HepG2 (cell line): ENCODE results near the gene PHKA2. TPM values are rescaled to one million over a fixed set of nuclear protein-coding genes. Genes with fewer than 3 reads are reported as not detected.

Source experiments
- ATAC-seq: fragments of 200-7000 bp; cut with Tn5 transposase; 3 replicates; pipeline ENCODE4 v1.9.1; 2020; ENCODE audit warnings: mild to moderate bottlenecking, moderate library complexity
- BruUV-seq: library from RNA; stranded (reverse); fragments of 400-500 nt; replicated peaks from 2 replicates; lab custom pipeline; 2021; lab: Mats Ljungman, UMichigan
- CTCF ChIA-PET: fragments of 300-600 bp; formaldehyde crosslinking; extraction: SDS; loops from one replicate; lab custom pipeline; 2021; ENCODE audit warnings: low total read pairs, inconsistent platforms, low intra/inter-chr PET ratio; lab: Yijun Ruan, JAX
- POLR2A ChIA-PET: fragments of 350-600 bp; sonication (Branson Sonifier 250); formaldehyde crosslinking; loops from one replicate; lab custom pipeline; 2020; ENCODE audit warnings: antibody characterized with exemption, inconsistent platforms; lab: Yijun Ruan, JAX
- DNase-seq: peaks from one replicate; pipeline ENCODE4 v3.0.0-alpha.2; 2015; ENCODE audit warnings: low spot score
- FAIRE-seq: peaks from 3 replicates; lab custom pipeline; 2011; peaks lifted over from hg19 to GRCh38; lab: Jason Lieb, UNC
- H2AFZ ChIP-seq: one replicate; pipeline ENCODE4 v1.6.1; 2011; ENCODE audit warnings: low read length, inconsistent platforms
- H3K27ac ChIP-seq: fragments of 300-600 bp; 3 replicates; pipeline ENCODE4 v1.8.0; 2011; ENCODE audit warnings: mixed run types, mild to moderate bottlenecking, mixed read lengths, low read length, inconsistent platforms; ENCODE audit not compliant: insufficient read depth; ENCODE audit errors: extremely low read length
- H3K27me3 ChIP-seq, 2 experiments: fragments of 200-600 bp in 1 of 2; 2 replicates in 1 of 2; 3 replicates in 1 of 2; pipeline versions ENCODE4 v1.6.0 to v1.8.0; 2011; ENCODE audit warnings: low read length in 2 of 2, mild to moderate bottlenecking in 2 of 2, moderate library complexity in 2 of 2, inconsistent platforms in 1 of 2; ENCODE audit not compliant: insufficient read depth in 2 of 2, control insufficient read depth in 1 of 2
- H3K36me3 ChIP-seq, 2 experiments: fragments of 200-600 bp in 1 of 2; replicated peaks in 1 of 2; 2 replicates in 1 of 2; 3 replicates in 1 of 2; pipeline versions ENCODE4 v1.5.1 to v1.8.0; 2011; ENCODE audit warnings: low read length in 2 of 2, inconsistent platforms in 1 of 2; ENCODE audit not compliant: insufficient read depth in 2 of 2, control insufficient read depth in 1 of 2
- H3K4me1 ChIP-seq: 2 replicates; pipeline ENCODE4 v1.5.1; 2012; ENCODE audit warnings: low read length, inconsistent platforms; ENCODE audit not compliant: insufficient read depth
- H3K4me2 ChIP-seq: 2 replicates; pipeline ENCODE4 v1.6.0; 2011; ENCODE audit warnings: low read depth, low read length, inconsistent platforms
- H3K4me3 ChIP-seq, 3 experiments: fragments of 200-600 bp in 1 of 3; sonication (generic), shearing (Covaris generic) in 1 of 3; replicated peaks in 1 of 3; 2 replicates each; pipeline ENCODE4 v1.5.1; 2011 to 2016; ENCODE audit warnings: low read length in 3 of 3, inconsistent platforms in 2 of 3, low read depth in 2 of 3, mild to moderate bottlenecking in 2 of 3, control low read depth in 1 of 3, mixed read lengths in 1 of 3; ENCODE audit not compliant: insufficient read depth in 1 of 3
- H3K79me2 ChIP-seq: one replicate; pipeline ENCODE4 v1.6.1; 2011; ENCODE audit warnings: low read length, inconsistent platforms; ENCODE audit not compliant: insufficient read depth
- H3K9ac ChIP-seq: 2 replicates; pipeline ENCODE4 v1.6.0; 2011; ENCODE audit warnings: mild to moderate bottlenecking, low read depth, low read length, inconsistent platforms; ENCODE audit not compliant: insufficient read depth
- H3K9me3 ChIP-seq: 2 replicates; pipeline ENCODE4 v1.5.1; 2012; ENCODE audit warnings: mild to moderate bottlenecking, low read length
- H4K20me1 ChIP-seq: 2 replicates; pipeline ENCODE4 v1.6.0; 2011; ENCODE audit warnings: inconsistent platforms, mild to moderate bottlenecking, low read length, moderate library complexity; ENCODE audit not compliant: insufficient read depth
- ATF1 ChIP-seq: IDR thresholded peaks from 2 replicates; pipeline ENCODE4 v1.6.1; 2016; ENCODE audit warnings: mild to moderate bottlenecking, control low read depth
- ATF2 ChIP-seq: sonication (generic); formaldehyde crosslinking; IDR thresholded peaks from 2 replicates; pipeline ENCODE4 v1.4.0; 2020; ENCODE audit warnings: missing genetic modification reagents
- ATF4 ChIP-seq, 2 experiments: fragments of 450-650 bp in 1 of 2; sonication (generic) in 1 of 2; formaldehyde crosslinking; IDR thresholded peaks; 2 replicates each; pipeline versions ENCODE4 v1.5.0 to v1.8.0; 2020 to 2022; ENCODE audit warnings: mild to moderate bottlenecking in 1 of 2, missing genetic modification reagents in 1 of 2
- JARID2 ChIP-seq: sonication (generic); formaldehyde crosslinking; IDR thresholded peaks from 2 replicates; pipeline ENCODE4 v1.8.1; 2023; ENCODE audit warnings: missing genetic modification reagents, inconsistent platforms; ENCODE audit not compliant: insufficient replicate concordance
- MAZ ChIP-seq, 2 experiments: sonication (generic) in 1 of 2; formaldehyde crosslinking in 1 of 2; IDR thresholded peaks; 2 replicates each; pipeline versions ENCODE4 v1.5.0 to v1.6.1; 2012 to 2020; ENCODE audit warnings: low read depth in 2 of 2, mild to moderate bottlenecking in 2 of 2, borderline replicate concordance in 1 of 2, improper control_type of control experiment in 1 of 2, low read length in 1 of 2, missing genetic modification reagents in 1 of 2, moderate library complexity in 1 of 2
- MEF2D ChIP-seq: sonication (generic); formaldehyde crosslinking; IDR thresholded peaks from 2 replicates; pipeline ENCODE4 v1.5.1; 2020; ENCODE audit warnings: mild to moderate bottlenecking, missing genetic modification reagents
- SNAPC5 ChIP-seq: sonication (generic); formaldehyde crosslinking; IDR thresholded peaks from 2 replicates; pipeline ENCODE4 v1.8.1; 2023; ENCODE audit warnings: mild to moderate bottlenecking, missing genetic modification reagents, borderline replicate concordance
- SSRP1 ChIP-seq: IDR thresholded peaks from 2 replicates; pipeline ENCODE4 v1.6.1; 2016; ENCODE audit warnings: control low read depth
- TAF15 ChIP-seq: fragments of 200-400 bp; formaldehyde crosslinking; IDR thresholded peaks from one replicate; pipeline ENCODE4 v1.6.1; 2018; ENCODE audit warnings: mild to moderate bottlenecking, low read depth, low read length; ENCODE audit not compliant: poor library complexity, severe bottlenecking
- TBX3 ChIP-seq: fragments of 450-650 bp; IDR thresholded peaks from 2 replicates; pipeline ENCODE4 v1.6.1; 2017; ENCODE audit warnings: antibody characterized with exemption, mild to moderate bottlenecking, inconsistent platforms, borderline replicate concordance
- ZBTB37 ChIP-seq: sonication (generic); formaldehyde crosslinking; IDR thresholded peaks from 2 replicates; pipeline ENCODE4 v1.4.0; 2020; ENCODE audit warnings: mild to moderate bottlenecking, missing genetic modification reagents
- ZBTB42 ChIP-seq: sonication (generic); formaldehyde crosslinking; IDR thresholded peaks from 2 replicates; pipeline ENCODE4 v1.5.0; 2020; ENCODE audit warnings: mild to moderate bottlenecking, missing genetic modification reagents
- ZFP36L2 ChIP-seq: sonication (generic); formaldehyde crosslinking; IDR thresholded peaks from 2 replicates; pipeline ENCODE4 v1.4.0; 2020; ENCODE audit warnings: missing genetic modification reagents
- ZNF17 ChIP-seq: sonication (generic); formaldehyde crosslinking; IDR thresholded peaks from 2 replicates; pipeline ENCODE4 v1.5.0; 2020; ENCODE audit warnings: mild to moderate bottlenecking, missing genetic modification reagents
- ZNF317 ChIP-seq: sonication (generic); formaldehyde crosslinking; IDR thresholded peaks from 2 replicates; pipeline ENCODE4 v1.5.0; 2020; ENCODE audit warnings: mild to moderate bottlenecking, missing genetic modification reagents
- ZNF569 ChIP-seq: sonication (generic); formaldehyde crosslinking; IDR thresholded peaks from 2 replicates; pipeline ENCODE4 v1.5.0; 2020; ENCODE audit warnings: mild to moderate bottlenecking, missing genetic modification reagents, moderate library complexity, borderline replicate concordance
- WGBS: methylation state at CpG from one replicate; pipeline ENCODE4 v1.1.6; 2017; ENCODE audit warnings: low lambda C conversion rate; 5-methylcytosine and 5-hydroxymethylcytosine counted together
- in situ Hi-C: cut with HindIII; loops from 2 replicates; pipeline ENCODE4 v1.10.0; 2017; ENCODE audit warnings: low pct_unique_long_range_greater_than_20kb; ENCODE audit not compliant: extremely low pct_ligation_motif_present
- intact Hi-C: fragments of 100-400 bp; cut with micrococcal nuclease; formaldehyde crosslinking; loops from one replicate; pipeline ENCODE4 v1.10.0; 2022; ENCODE audit not compliant: unreplicated experiment
- polyA plus RNA-seq, 8 experiments: library from polyadenylated mRNA; depleted of rRNA in 3 of 8; stranded (reverse) in 7 of 8; unstranded in 1 of 8; fragments of >200 nt; fragmentation: Illumina TruSeq in 4 of 8; extraction: Trizol in 4 of 8; gene quantifications; 2 replicates each; pipeline versions ENCODE4 v1.2.1 to v1.2.3, GENCODE V29; 2011 to 2016; ENCODE audit warnings: low read depth in 4 of 8, missing spikeins in 1 of 8, mixed read lengths in 1 of 8; ENCODE audit not compliant: insufficient read depth in 1 of 8
- total RNA-seq, 5 experiments: library from RNA; depleted of rRNA; stranded (reverse); fragments of >200 nt; fragmentation: Illumina TruSeq; extraction: Trizol; gene quantifications; 2 replicates each; pipeline ENCODE4 v1.2.3, GENCODE V29; 2016; ENCODE audit warnings: low read depth in 1 of 5

Gene PHKA2
- total and polyA plus RNA-seq, 2 of the 13 experiments (the other 11 are each of a cell fraction or from before 2014, with no cell fraction given) = 20.5 to 273 TPM

GRCh38 chrX:18994713-18995112 is 10.8 kb upstream of the PHKA2 start:
- H3K9me3 ChIP-seq = no peaks in the 10 kb centered on the region
- no peaks in the 10 kb centered on the region for H4K20me1 ChIP-seq
- no peak overlapping the region for H3K27ac ChIP-seq
- ChIA-PET POLR2A (interaction anchor here (1.1 to 2.0 kb wide), 2 partner anchors 10 to 11 kb away, joined by 6 to 7 read pairs; partner anchors contain the start of gene PHKA2), CTCF (no interaction called here)
- TF ChIP-seq ZFP36L2 (CRISPR knock-in tag) (no peak), TAF15 (no peak), ZNF17 (CRISPR knock-in tag) (no peak), TBX3 (no peak), SNAPC5 (no peak), MAZ (IDR thresholded peaks at IDR 0.05; ENCODE audit: borderline replicate concordance, low read depth, low read length) (no peak), MAZ (CRISPR knock-in tag; IDR thresholded peaks at IDR 0.05; ENCODE audit: low read depth) (no peak), ATF4 (CRISPR knock-in tag; IDR thresholded peaks at IDR 0.05) (no peak), SSRP1 (CRISPR knock-in tag) (no peak), ZNF569 (CRISPR knock-in tag) (no peak), ZBTB42 (no peak), JARID2 (no peak), MEF2D (CRISPR knock-in tag) (no peak), ZNF317 (CRISPR knock-in tag) (no peak), ATF2 (CRISPR knock-in tag) (no peak), ZBTB37 (no peak), ATF1 (no peak)
- DNase-seq (peak; percentile 17), ATAC-seq (no peak), FAIRE-seq (no peak)
- WGBS = 84% methylated on average over 3 of the region's 3 CpGs
- no peaks in the 10 kb centered on the region for H3K79me2 ChIP-seq
- no peaks in the 10 kb centered on the region; a peak in 1 of 5 replicates for H3K36me3 ChIP-seq
- no peak overlapping the region for H3K9ac ChIP-seq
- H3K4me2 ChIP-seq = no peak overlapping the region
- no peak overlapping the region for H3K4me3 ChIP-seq
- in situ Hi-C loops (no loop called here), intact Hi-C loops (no loop called here)
- H2AFZ ChIP-seq = peak overlapping the region; percentile 1
- no TSS peak for BruUV-seq
- no peaks in the 10 kb centered on the region for H3K27me3 ChIP-seq
- peaks cover 7% of the 10 kb centered on the region for H3K4me1 ChIP-seq
